Right hindlimb (tissue), 1 donor: ENCODE measurements around the gene PCDH9.

ENCODE experiments used
- DNase-seq: peaks from one replicate; pipeline ENCODE4 v3.0.0-alpha.2; 2018

The PCDH9 gene, protein sequence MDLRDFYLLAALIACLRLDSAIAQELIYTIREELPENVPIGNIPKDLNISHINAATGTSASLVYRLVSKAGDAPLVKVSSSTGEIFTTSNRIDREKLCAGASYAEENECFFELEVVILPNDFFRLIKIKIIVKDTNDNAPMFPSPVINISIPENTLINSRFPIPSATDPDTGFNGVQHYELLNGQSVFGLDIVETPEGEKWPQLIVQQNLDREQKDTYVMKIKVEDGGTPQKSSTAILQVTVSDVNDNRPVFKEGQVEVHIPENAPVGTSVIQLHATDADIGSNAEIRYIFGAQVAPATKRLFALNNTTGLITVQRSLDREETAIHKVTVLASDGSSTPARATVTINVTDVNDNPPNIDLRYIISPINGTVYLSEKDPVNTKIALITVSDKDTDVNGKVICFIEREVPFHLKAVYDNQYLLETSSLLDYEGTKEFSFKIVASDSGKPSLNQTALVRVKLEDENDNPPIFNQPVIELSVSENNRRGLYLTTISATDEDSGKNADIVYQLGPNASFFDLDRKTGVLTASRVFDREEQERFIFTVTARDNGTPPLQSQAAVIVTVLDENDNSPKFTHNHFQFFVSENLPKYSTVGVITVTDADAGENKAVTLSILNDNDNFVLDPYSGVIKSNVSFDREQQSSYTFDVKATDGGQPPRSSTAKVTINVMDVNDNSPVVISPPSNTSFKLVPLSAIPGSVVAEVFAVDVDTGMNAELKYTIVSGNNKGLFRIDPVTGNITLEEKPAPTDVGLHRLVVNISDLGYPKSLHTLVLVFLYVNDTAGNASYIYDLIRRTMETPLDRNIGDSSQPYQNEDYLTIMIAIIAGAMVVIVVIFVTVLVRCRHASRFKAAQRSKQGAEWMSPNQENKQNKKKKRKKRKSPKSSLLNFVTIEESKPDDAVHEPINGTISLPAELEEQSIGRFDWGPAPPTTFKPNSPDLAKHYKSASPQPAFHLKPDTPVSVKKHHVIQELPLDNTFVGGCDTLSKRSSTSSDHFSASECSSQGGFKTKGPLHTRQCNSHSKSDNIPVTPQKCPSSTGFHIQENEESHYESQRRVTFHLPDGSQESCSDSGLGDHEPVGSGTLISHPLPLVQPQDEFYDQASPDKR (N-terminal part only)

DNA sequence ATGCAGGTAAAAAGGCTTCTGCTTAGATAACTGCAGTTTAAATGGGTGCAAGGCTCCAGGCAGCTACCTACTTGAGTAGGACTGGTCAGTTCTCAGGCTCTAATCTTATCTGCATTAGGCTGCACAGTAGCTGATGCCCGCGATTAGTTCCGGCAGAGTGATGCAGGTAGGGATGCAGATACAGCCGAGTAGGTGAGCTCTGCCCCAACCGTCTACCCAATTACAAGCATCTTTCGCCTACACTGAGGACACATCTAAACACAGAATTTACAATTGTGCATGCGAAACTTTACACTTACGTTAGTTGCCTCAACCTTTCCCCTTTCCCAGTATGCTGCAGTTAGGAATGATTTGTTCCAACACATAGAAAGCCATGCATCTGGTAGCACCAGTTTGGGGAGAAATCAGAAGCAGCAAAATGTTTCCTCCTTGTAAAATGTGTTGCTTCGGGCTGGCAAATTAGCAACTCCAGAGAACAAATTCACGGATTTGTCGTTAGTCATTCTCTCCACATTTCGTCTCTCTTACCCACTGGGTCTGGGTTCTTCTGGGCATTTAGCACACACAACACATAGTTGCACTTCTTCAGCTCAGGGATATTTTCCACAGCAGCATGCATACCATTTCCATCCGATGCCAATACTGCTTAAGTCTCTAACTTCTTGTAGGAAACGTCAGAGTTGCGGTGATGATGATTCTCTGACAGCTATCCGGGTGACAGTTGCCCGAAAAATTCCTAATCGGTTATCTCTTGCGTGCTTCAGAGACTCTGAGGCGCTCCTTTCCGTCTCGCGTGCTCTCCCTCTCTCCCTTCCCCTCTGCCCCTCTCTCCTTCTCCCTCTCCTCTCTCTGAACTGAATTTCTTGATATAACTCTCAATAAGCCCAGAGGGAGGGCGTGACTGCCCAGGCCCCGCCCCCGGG, at the start of gene PCDH9:
Gene PCDH9 (minus strand): TSS at position 856 of the 923 bp plus-strand sequence. CDS start 1,896 bp downstream, outside the sequence.
- DNase-seq: no peak

DNA sequence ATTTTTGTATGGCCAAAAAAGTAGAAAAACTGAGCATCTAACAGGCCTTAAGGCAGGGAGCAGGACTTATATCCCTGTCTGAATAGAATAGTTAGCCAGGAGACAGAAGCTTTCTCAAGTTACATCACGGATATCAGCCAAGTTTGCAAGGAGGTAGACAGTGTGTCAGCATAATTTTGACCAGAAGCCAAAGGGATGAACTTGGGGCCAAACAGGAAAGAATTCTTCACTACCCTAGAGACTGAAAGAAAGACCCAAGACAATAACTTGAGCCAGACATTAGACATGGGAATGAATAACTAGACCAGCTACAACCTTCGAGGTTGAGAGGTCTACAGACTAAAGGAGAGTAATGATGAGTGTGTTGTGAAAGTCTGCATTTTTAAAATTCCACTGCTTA, 48.1 kb upstream of the PCDH9 start:
- DNase-seq: no peak

DNA sequence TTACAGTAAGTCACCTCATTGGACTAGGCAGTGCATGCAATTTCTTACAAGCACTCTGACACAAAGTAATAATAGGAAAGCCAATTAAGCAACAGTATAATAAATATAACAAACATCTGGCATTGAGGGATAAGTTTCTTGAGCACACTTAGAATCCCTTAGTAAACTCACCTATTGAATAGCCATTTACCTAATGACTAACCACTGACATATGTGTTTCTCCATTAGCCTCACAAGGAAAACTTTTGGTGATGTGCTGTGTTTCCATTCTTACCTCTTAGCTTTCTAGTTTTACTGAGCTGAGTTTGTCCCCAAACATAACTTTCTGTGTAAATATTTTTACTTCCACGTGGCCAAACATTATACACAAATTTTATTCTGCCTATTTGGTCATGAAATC, 47.4 kb upstream of the PCDH9 start:
- no peak for DNase-seq

DNA sequence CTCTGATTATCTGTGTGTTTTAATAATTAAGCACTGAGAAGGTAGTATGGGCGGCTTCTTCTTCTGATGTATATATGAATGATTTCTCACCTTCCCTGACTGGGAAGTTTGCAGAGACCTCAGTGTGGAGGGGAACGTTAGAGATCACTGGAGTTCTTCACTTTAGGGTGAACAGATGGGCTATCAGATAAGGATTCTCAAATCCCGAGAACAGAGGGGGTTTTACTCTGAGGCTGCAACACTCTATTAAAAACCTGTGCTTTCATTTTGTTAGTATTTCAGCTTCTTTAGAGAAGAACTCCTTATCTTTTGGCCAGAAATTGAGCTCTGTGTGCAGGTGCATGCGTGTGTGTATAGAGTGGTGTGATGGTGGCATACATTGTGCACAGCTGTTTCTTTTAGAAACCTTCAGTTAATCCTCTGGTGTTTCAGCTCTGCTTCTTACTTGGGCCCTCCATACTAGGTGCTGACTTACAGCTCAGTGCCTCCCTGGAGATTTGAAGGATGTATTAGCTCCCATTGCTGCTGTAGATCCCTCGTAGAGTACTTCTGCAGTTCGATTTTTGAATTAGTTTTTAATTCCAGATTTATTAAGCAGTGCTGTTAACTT, 45.3 kb upstream of the PCDH9 start:
- DNase-seq: no peak

DNA sequence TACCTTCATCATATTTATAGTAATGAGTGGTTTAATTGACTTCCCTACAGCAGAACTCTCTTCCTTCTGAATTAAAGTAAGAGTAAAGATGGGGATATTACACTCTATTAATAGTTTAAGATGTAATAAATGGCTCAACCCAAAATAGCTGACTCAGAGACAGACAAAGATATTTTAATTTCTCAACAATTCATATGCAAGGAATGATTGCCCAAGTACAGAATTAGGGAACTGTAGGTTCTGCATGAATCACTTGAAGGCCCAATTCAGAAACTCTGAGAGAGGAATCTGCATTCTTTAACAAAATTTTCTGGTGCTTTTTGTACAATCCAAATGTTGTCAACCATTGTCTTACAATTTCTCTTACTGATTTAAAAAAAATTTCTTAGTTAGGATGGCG, 42.9 kb upstream of the PCDH9 start:
- DNase-seq: no peak

DNA sequence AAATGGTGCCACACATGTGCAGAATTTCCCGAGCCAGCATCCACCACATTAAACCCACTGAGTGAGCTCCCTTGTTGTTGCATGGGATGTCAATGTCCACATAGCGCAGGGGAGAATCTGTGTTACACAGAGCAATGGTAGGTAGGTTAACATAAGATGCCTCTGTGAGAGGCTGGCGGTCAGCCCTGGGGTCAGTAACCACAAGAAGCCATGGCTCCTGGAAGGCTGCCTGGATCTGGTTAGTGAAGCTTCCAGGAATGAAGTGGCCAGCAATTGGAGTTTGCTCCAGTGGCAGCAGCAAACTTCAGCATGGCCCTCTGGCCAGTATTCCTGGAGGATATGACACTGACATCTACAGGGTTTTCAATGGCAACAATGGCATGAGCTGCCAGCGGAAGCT, 37.0 kb upstream of the PCDH9 start:
- DNase-seq: no peak

DNA sequence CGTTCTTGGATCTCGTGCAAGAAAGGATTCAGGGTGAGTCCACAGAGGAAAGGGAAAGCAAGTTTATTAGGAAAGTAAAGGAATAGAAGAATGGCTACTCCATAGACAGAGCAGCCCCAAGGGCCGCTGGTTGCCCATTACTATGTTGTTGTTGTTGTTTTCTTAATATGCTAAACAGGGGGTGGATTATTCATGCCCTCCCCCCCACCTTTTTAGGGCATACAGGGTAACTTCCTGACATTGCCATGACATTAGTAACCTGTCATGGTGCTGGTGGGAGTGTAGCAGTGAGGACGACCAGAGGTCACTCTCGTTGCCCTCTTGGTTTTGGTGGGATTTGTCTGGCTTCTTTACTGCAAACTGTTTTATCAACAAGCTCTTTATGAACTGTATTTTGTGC, 29.1 kb upstream of the PCDH9 start:
- no peak for DNase-seq

DNA sequence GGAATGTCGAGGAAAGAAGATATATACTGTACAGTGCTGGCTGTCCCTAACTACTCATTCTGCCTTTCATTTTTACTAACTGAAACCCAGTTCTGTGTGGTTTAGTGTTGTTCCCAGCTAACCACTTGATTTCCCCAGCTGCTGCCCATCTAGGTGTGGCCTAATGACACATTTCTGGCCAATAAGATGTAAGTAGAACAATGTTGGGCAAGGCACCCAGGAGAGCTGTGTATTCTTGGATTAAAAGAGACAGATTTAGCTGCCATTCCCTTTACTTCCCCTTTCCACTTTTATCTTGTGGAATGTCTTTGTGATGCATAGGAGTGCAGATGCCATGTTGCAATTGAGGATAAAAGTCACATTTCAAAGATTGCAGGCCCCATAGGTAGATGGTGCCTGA, 28.3 kb upstream of the PCDH9 start:
- DNase-seq: no peak

DNA sequence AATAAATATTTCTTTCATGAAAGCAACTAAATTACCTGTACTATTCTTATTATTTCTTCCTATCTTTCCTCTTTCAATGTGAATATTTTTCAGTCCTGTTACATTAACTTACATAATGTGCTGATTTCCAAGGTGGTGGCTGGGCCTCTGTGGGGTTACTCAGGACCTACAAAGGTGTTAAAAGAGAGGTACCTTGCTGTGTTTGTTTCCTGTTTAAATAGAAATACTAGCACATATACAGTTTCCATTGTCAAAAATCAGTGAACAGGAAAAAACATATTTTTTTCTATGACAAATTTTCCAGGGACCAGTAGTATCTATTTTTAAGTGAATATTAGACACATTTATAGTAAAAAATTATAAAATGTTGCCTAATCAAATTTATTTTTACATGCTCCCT, 8.7 kb upstream of the PCDH9 start:
- no peak for DNase-seq

DNA sequence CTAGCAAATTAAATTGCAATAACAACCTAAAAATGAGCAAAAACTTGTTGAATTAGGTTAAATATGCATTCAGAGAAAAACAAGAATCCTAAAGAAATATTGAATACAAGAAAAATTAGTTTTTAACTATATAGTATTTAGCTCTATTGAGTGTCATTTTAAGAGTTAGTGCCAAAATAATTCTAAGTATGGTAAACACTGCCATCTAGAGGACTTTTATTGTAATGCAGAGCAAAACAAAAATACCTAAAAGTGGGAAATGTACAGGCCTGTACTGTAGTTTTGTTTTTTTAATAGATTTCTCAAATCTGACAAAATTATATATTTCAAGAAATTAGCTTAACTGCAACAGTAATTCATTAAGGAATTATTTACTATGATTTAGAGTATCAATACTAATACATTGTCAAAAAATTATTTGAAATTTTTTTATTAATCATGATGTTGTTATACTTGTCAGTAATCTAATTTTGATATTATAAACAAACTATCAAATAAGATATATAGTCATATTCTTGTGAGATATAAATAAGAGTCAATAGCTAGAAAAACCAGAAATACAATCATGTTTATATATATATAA, 8.2 kb upstream of the PCDH9 start:
- DNase-seq: no peak

DNA sequence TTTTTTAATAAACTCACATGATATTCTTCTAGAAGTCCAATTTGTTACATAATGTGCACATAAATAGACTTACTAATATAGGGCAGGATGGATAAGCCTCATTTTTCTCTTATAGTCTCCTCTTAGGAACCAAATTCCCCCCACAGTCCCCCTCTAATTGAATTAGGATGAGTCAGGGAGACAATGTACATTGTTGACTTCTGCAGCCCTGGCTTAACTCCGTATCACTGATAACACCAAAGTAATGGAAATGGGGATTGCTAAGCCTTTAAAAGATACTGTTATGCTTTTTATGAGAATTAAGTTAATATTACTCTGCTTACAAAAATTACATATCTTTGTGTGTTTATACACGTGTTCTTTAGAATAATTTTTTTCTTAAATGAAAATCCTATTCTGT, 5.1 kb upstream of the PCDH9 start:
- no peak for DNase-seq

DNA sequence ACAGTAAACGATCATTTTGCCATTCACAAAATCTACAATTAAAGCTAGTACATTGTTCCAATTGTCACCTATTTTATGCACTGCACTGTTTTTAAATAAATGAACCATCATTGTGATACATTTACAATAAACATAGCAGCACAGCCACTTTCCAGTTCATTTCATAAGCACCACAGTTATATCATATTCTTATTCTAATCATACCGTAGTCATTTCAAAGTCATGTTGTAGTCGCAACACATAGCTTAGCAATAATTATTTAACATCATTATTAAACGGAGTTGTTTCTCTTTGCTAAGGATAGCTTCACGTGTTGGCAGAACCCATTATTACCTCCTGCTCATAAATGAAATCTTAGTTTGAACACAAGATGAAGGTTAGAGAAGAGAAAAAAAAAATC, 2.2 kb upstream of the PCDH9 start:
- no peak for DNase-seq

DNA sequence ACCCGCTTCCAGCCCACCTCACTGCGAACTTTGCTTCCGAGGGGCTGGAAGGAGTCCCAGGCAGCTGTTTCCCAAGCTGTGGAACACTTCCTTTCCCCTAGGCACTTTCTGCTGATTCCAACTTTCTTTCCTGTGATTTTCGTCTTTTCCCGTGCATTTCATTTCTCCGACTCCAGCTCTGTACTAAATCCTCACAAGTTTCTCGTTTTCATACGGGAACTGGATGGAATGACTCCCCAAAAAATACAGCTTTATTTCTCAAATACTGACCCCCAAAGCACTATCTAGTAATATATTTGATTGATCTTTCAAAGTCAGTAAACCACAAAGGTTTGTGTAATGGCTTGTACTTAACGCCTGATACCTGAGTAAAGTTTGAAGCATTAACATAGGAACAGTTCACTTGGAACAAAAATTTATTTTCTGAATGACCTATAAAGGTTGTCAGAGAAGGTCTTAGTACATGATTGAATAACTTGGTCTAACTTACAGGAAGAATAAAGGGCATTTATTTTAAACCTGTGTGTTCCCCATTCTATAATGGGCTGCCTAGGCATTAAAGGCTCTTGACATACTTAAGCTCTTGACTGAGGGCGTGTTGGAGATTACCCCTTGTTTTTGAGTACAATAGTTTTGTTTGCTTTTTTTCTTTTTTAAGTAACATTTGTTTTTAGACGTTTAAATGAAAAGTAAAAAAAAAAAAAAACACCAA, 1.3 kb upstream of the PCDH9 start:
- DNase-seq: no peak

DNA sequence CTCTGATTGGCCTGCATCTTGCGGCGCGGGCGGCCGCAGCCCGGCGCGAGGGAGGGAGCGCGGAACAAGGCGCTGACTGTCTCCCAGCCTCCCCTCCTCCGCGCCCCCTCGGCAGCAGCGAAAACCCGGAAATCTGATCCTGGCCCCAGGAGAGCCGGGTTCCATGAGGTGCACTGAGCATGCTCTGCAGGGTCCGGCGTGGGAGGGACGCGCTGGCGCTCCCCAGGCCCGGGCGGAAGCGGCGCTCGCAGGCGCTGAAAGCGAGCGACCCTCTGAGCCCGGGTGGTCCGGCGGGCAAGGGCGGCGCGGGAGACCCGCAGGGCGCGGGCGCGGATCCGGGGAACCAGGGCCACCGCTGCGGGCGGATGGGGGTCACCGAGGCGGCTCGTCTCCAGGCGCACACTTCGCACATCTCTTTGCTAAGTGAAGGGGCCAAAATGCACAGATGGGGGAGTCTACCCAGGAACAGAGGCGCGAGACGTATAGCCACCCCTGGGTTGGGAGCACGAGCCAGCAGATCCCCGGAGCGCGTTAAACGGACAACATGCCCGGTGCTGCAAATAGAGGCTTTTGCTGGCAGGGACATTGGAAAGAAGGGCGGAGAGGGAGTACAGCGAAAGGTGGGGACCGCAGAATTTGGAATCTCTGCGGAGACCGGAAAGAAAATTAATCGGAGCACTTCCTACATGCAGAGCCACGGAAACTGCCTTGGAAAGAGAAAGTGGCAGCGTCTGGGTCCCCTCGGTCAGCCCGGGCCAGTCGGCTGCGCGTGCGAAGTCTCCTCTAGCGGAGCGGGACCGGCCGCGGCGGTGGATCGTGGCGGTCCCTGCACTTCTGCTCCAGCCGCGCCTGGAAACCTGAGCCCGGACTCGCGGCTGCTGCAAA, 510 bp upstream of the PCDH9 start:
- peak; percentile 99 for DNase-seq

DNA sequence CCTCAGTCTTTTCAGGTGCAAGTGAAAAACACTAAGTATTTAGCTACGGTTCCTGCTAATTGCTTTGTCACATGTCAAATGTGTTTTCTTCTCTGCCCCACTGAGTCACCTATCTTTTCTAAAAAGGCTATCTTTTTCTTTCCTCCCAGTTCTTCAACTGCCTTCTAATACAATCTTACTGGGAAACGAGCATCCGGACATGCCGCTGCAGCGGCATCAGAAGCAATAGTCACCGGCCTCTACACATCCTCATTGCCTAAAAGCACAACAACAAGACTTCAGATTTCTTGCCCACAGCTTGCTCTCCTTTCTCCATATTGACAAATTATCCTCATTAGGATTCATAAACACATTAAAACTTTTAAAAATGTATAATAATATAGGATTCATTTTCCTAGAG, 1.2 kb downstream of the PCDH9 start:
- DNase-seq: no peak

DNA sequence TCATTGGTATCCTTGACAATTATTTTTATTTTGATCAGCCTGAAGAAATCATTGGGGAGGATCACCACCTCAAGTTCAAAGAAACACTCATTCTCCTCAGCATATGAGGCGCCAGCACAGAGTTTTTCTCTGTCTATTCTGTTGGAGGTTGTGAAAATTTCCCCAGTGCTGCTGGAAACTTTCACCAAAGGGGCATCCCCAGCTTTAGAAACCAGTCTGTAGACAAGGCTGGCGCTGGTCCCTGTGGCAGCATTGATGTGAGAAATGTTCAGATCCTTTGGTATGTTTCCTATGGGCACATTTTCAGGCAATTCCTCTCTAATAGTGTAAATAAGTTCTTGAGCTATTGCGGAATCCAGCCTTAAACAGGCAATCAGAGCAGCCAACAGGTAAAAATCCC, 2.1 kb downstream of the PCDH9 start:
- no peak for DNase-seq

DNA sequence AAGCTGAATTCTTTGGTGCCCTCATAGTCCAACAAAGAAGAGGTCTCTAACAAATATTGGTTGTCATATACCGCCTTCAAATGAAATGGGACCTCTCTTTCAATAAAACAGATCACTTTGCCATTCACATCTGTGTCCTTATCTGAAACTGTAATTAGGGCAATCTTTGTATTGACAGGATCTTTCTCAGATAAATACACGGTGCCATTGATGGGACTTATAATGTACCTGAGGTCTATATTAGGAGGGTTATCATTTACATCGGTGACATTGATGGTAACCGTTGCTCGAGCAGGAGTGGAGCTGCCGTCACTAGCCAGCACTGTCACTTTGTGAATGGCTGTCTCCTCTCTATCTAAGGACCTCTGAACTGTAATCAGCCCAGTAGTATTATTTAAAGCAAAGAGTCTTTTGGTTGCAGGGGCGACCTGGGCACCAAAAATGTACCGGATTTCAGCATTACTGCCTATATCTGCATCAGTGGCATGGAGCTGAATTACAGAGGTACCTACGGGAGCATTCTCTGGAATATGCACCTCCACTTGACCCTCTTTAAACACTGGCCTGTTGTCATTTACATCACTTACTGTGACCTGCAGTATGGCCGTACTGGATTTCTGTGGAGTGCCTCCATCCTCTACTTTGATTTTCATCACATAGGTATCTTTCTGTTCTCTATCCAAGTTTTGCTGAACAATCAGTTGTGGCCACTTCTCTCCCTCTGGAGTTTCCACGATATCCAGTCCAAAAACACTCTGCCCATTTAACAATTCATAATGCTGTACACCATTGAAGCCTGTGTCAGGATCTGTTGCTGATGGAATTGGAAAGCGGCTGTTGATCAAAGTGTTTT, 2.8 kb downstream of the PCDH9 start:
- no peak for DNase-seq

DNA sequence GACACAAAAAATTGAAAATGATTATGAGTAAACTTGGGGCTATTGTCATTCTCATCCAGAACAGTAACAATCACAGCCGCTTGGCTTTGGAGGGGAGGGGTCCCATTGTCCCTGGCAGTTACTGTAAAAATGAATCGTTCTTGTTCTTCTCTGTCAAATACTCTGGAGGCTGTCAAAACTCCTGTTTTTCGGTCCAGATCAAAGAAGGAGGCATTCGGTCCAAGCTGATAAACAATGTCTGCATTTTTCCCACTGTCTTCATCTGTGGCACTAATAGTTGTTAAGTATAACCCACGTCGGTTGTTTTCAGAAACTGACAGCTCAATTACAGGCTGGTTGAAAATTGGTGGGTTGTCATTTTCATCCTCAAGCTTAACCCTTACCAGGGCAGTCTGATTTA, 3.4 kb downstream of the PCDH9 start:
- DNase-seq: no peak
